ENCODE data around the gene PLEKHO2.

The PLEKHO2 gene

DNA sequence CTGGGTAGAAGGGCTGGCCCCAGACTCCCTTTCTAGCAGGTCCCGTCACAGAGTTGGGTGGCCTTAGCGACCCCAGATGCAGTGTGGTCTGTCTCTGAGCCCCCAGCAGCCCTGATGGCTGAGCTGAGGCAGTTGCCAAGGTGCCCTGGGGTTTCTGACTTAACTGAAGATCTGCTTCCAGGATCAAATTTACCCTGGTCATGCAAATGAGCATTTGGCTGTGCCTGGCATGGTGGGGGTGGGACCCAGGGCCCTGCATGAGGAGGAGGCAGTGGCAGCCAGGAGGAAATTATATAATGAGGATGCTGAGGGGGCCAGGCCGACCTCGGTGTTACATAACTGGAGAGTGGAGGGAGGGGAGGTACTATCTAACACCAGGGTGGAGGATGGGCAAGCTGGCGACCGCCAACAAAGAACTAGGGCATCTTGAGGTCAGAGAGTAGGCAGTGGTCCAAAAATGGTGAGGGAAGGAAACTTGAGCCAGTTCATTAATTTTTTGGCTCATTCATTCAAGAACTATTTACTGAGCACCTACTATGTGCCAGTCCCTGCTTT, 16.4 kb downstream of the PLEKHO2 start:
- H3K4me1 ChIP-seq (ENCODE audit: low read length) = peaks cover under 1% of the 10 kb centered on the region; the same call in 1 of the 2 replicates
- peaks cover 72% of the 10 kb centered on the region for H4K20me1 ChIP-seq (ENCODE audit: insufficient read depth, low read length)
- H3K27ac ChIP-seq (ENCODE audit: low read length) = no peak overlapping the region

DNA sequence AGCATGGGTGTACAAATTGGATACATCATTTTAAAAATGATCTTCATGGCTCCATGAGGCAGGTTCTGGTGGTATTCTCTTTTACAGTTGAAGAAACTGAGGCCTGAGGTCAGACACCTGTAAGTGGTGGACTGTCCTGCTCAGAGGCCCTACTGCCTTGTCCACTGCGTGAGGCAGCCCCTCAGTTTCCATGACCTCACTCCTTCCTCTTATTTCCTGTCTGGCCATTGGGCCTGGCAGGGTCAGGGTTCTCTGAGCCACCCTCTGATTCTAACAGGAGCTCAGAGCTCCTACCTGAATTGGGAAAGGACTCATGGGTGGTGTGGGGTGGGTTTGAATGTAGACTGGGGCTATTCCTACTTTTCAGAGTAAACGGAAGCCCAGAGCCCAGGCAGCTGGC, 17.5 kb downstream of the PLEKHO2 start:
- no peak overlapping the region for H3K4me2 ChIP-seq (ENCODE audit: low read length)

More for the DNA sequence above, 16.4 kb downstream of the PLEKHO2 start:
- no peak overlapping the region for H3K4me2 ChIP-seq (ENCODE audit: low read length)
- TF ChIP-seq EZH2phosphoT487 (IDR thresholded peaks at IDR 0.05; ENCODE audit: low read depth) = no peak
- TF ChIP-seq, protein P1, sequence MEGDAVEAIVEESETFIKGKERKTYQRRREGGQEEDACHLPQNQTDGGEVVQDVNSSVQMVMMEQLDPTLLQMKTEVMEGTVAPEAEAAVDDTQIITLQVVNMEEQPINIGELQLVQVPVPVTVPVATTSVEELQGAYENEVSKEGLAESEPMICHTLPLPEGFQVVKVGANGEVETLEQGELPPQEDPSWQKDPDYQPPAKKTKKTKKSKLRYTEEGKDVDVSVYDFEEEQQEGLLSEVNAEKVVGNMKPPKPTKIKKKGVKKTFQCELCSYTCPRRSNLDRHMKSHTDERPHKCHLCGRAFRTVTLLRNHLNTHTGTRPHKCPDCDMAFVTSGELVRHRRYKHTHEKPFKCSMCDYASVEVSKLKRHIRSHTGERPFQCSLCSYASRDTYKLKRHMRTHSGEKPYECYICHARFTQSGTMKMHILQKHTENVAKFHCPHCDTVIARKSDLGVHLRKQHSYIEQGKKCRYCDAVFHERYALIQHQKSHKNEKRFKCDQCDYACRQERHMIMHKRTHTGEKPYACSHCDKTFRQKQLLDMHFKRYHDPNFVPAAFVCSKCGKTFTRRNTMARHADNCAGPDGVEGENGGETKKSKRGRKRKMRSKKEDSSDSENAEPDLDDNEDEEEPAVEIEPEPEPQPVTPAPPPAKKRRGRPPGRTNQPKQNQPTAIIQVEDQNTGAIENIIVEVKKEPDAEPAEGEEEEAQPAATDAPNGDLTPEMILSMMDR (IDR thresholded peaks at IDR 0.05; ENCODE audit: low read depth, low read length) = no peak
- no peak overlapping the region for H2AFZ ChIP-seq (ENCODE audit: low read depth, low read length)
- H3K27me3 ChIP-seq (ENCODE audit: low read depth, low read length) = no peaks in the 10 kb centered on the region
- peaks cover 53% of the 10 kb centered on the region for H3K79me2 ChIP-seq (ENCODE audit: low read length)
- no peak overlapping the region for H3K9ac ChIP-seq (ENCODE audit: low read length)
- no peaks in the 10 kb centered on the region for H3K9me3 ChIP-seq (ENCODE audit: insufficient read depth, low read length)
- no peak overlapping the region for H3K4me3 ChIP-seq (ENCODE audit: low read length)
- peaks cover 72% of the 10 kb centered on the region for H3K36me3 ChIP-seq (replicated peaks; ENCODE audit: low read depth, low read length)

DNA sequence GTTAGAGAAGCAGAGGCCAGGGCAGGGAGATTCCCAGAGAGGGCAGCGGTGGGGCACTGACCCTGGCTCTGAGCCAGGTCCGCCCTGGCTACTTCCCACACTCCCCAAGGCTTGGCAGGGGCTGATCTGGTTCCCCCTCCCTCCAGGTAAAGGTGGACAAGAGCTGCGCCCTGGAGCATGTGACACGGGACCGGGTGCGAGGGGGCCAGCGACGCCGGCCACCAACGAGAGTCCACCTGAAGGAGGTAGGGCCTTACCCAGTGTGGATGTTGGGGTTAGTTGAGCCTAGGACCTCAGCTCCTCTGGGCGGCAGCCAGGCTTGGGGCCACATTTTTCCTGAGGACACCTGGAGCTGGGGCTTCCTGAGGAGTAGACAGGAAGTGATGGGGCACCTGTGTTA, 19.6 kb downstream of the PLEKHO2 start:
- H3K27me3 ChIP-seq (ENCODE audit: low read depth, low read length) = no peaks in the 10 kb centered on the region
- H3K9me3 ChIP-seq (ENCODE audit: insufficient read depth, low read length) = no peaks in the 10 kb centered on the region
- peaks cover 28% of the 10 kb centered on the region for H3K4me1 ChIP-seq (ENCODE audit: low read length)
- no peak overlapping the region for H3K4me2 ChIP-seq (ENCODE audit: low read length)
- TF ChIP-seq EZH2phosphoT487 (IDR thresholded peaks at IDR 0.05; ENCODE audit: low read depth) = no peak
- TF ChIP-seq, protein P1 (IDR thresholded peaks at IDR 0.05; ENCODE audit: low read depth, low read length) = no peak
- H3K9ac ChIP-seq (ENCODE audit: low read length) = no peak overlapping the region
- H4K20me1 ChIP-seq (ENCODE audit: insufficient read depth, low read length) = peaks cover 42% of the 10 kb centered on the region
- H2AFZ ChIP-seq (ENCODE audit: low read depth, low read length) = no peak overlapping the region
- H3K36me3 ChIP-seq (replicated peaks; ENCODE audit: low read depth, low read length) = peaks cover 67% of the 10 kb centered on the region
- no peak overlapping the region for H3K4me3 ChIP-seq (ENCODE audit: low read length)
- peaks cover 26% of the 10 kb centered on the region for H3K79me2 ChIP-seq (ENCODE audit: low read length)
- H3K27ac ChIP-seq (ENCODE audit: low read length) = no peak overlapping the region

More for the DNA sequence above, 17.5 kb downstream of the PLEKHO2 start:
- H3K27me3 ChIP-seq (ENCODE audit: low read depth, low read length) = no peaks in the 10 kb centered on the region
- peaks cover 63% of the 10 kb centered on the region for H4K20me1 ChIP-seq (ENCODE audit: insufficient read depth, low read length)
- no peak overlapping the region for H2AFZ ChIP-seq (ENCODE audit: low read depth, low read length)
- peaks cover 45% of the 10 kb centered on the region for H3K79me2 ChIP-seq (ENCODE audit: low read length)
- no peaks in the 10 kb centered on the region for H3K9me3 ChIP-seq (ENCODE audit: insufficient read depth, low read length)
- peaks cover 67% of the 10 kb centered on the region for H3K36me3 ChIP-seq (replicated peaks; ENCODE audit: low read depth, low read length)
- no peak overlapping the region for H3K4me3 ChIP-seq (ENCODE audit: low read length)
- TF ChIP-seq, protein P1 (IDR thresholded peaks at IDR 0.05; ENCODE audit: low read depth, low read length) = no peak
- no peak for TF ChIP-seq EZH2phosphoT487 (IDR thresholded peaks at IDR 0.05; ENCODE audit: low read depth)
- H3K27ac ChIP-seq (ENCODE audit: low read length) = no peak overlapping the region
- H3K4me1 ChIP-seq (ENCODE audit: low read length) = peaks cover 7% of the 10 kb centered on the region
- H3K9ac ChIP-seq (ENCODE audit: low read length) = no peak overlapping the region

DNA sequence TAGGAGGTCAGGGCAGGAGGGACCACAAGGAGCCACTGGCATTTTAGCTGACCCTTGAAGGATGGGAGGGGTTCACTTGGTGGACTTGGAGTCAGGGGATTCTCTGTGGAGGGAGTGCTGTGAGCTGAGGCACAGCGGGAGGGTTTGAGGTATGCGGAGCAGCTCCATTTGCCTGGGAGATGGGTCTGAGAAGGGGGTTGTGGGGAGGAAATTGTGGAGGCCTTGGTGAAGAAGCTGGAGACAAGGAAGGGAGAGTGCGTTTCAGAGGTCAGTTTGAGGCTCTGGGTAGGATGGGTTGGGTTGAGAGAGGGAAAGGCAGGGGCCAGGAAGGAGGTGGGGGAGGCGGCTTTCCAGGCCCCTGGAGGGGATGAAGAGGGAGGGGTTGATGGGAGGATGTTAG, 20.2 kb downstream of the PLEKHO2 start:
- Histone ChIP-seq H3K9ac (ENCODE audit: low read length) (no peak overlapping the region), H3K27me3 (ENCODE audit: low read depth, low read length) (no peaks in the 10 kb centered on the region), H3K36me3 (replicated peaks; ENCODE audit: low read depth, low read length) (peaks cover 69% of the 10 kb centered on the region), H3K79me2 (ENCODE audit: low read length) (peaks cover 21% of the 10 kb centered on the region), H2AFZ (ENCODE audit: low read depth, low read length) (no peak overlapping the region), H3K27ac (ENCODE audit: low read length) (no peak overlapping the region), H3K4me3 (ENCODE audit: low read length) (no peak overlapping the region), H3K9me3 (ENCODE audit: insufficient read depth, low read length) (no peaks in the 10 kb centered on the region), H4K20me1 (ENCODE audit: insufficient read depth, low read length) (peaks cover 37% of the 10 kb centered on the region), H3K4me1 (ENCODE audit: low read length) (peaks cover 28% of the 10 kb centered on the region), H3K4me2 (ENCODE audit: low read length) (no peak overlapping the region)
- no peak for TF ChIP-seq EZH2phosphoT487 (IDR thresholded peaks at IDR 0.05; ENCODE audit: low read depth)
- TF ChIP-seq, protein P1 (IDR thresholded peaks at IDR 0.05; ENCODE audit: low read depth, low read length) = no peak
